ENCODE measurements around the gene PHF19. TPM values are rescaled to one million over a fixed set of nuclear protein-coding genes. Genes with fewer than 3 reads are reported as not detected.

The PHF19 gene
- total and polyA plus RNA-seq, 10 donors: 12.6 to 53.0 (median 36.7) TPM

DNA sequence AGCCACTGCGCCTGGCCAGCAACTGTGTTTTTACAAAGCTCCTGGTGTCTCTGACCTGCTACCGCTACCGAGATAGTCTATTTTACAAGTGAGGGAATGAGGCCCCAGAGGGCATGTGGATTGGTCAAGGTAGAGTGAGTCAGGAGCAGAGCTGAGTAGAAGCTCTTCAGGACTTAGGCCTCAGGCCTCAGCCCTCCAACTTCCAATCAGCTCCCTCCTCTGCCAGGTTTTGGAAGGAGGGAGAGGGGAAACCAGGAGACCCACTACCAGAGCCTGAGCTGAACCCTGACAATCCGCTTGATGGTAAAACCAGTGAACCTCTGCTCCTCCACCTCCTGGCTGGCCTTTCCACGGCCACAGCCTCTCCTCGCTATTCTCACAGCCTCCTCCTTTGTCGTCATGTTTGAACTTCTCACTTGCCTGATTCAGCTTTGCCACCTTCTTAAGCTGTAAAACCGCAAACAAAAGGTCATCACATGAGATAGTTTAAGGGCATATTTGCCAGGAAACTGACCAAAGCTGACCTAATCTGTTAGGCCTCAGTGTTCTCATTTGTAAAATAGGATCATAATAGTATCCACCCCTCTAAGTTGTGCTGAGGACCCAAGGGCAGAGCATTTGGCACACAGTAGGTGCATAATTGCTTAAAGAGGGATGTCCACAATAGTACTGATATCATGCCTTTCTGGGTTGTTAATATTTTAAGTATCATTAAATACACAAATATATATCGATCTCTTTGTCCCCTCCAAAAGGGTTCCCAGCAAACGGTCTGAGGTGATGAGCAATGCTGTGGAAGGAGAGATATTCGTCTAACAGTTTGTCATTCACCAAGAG lies 47.9 kb upstream of the PHF19 start:
- Histone ChIP-seq H3K36me3 (peaks cover 0 to 28% (median 0%) of the 10 kb centered on the region in 6 donors), H3K4me3 (peak overlapping the region in 7 of 8 donors; percentile 1 to 82 (median 19)), H3K27ac (peak overlapping the region; percentile 74 to 96 (median 95)), H3K9me3 (no peaks in the 10 kb centered on the region), H3K4me1 (peaks cover 41 to 100% (median 82%) of the 10 kb centered on the region in 6 donors), H3K27me3 (replicated peaks in 1 of 7) (no peaks in the 10 kb centered on the region)
- no peak for TF ChIP-seq POLR2AphosphoS5 (IDR thresholded peaks at IDR 0.05)
- TF ChIP-seq CTCF (IDR thresholded peaks at IDR 0.05 in 8 of 11, conservative IDR thresholded peaks at IDR 0.05 in 3 of 11): no peak
- TF ChIP-seq POLR2A (IDR thresholded peaks at IDR 0.05): no peak
- peak; percentile 69 for DNase-seq
- intact Hi-C loops (cut with DNase I; ENCODE audit: low total_unique reads): no loop called here
- WGBS, 5 donors: 69 to 79% (median 76%) methylated on average over 11 of the region's 11 CpGs

DNA sequence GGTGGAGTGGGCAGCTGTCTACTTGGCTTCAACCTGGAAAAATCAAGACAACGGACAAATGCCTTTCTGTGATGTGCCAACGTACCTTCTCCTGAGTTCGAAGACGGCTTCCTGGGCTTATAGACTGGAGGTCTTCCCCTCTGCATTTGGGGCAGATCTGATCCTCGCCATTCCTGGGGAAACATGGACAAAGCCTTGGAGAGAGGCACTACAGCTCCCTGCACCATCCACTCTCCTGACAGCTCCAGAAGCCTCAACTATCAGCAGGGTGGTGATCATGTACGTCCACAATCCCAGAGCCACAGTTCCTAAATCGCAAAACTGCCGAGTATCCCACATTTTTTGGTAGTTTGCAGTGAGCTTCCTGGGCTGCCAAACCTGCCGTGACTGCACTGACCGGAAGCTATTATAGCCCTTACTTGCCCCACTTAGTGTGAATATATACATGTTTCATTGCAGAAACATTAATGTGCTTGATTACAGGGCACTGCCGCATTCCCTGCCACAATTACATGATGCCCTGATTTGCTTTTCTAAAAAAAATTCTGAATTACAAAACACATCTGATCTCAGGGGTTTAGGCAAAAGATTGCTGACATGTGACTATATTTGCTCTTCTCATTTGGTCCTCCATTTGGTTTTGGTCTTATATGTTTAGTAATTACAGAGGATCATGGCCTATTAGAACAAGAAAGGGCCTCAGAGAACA lies 46.8 kb upstream of the PHF19 start:
- Histone ChIP-seq H3K27ac (peak overlapping the region in 7 of 8 donors; percentile 92 to 96 (median 95)), H3K36me3 (peaks cover 0 to 39% (median 0%) of the 10 kb centered on the region in 6 donors), H3K9me3 (no peaks in the 10 kb centered on the region), H3K4me3 (peak overlapping the region in 1 of 8 donors; percentile 82), H3K4me1 (peaks cover 36 to 100% (median 83%) of the 10 kb centered on the region in 6 donors), H3K27me3 (replicated peaks in 1 of 7) (no peaks in the 10 kb centered on the region)
- intact Hi-C loops (cut with DNase I; ENCODE audit: low total_unique reads): no loop called here
- no peak for DNase-seq
- WGBS, 5 donors: 80 to 93% (median 83%) methylated on average over 11 of the region's 11 CpGs
- no peak for TF ChIP-seq POLR2AphosphoS5 (IDR thresholded peaks at IDR 0.05)
- no peak for TF ChIP-seq POLR2A (IDR thresholded peaks at IDR 0.05)
- TF ChIP-seq CTCF (IDR thresholded peaks at IDR 0.05 in 8 of 11, conservative IDR thresholded peaks at IDR 0.05 in 3 of 11): no peak

- H3K4me1 ChIP-seq: peaks cover 28 to 100% (median 78%) of the 10 kb centered on the region in 6 donors
- H3K4me3 ChIP-seq: peak overlapping the region in 1 of 8 donors; percentile 32
- H3K27ac ChIP-seq: peak overlapping the region; percentile 15 to 96 (median 92)
- H3K36me3 ChIP-seq: peaks cover 0 to 49% (median 0%) of the 10 kb centered on the region in 6 donors
- 64 to 73% (median 66%) methylated on average over 7 of the region's 7 CpGs for WGBS, 5 donors
- H3K27me3 ChIP-seq (replicated peaks in 1 of 7): no peaks in the 10 kb centered on the region
- TF ChIP-seq CTCF (IDR thresholded peaks at IDR 0.05 in 8 of 11, conservative IDR thresholded peaks at IDR 0.05 in 3 of 11) (no peak), POLR2AphosphoS5 (IDR thresholded peaks at IDR 0.05) (no peak), POLR2A (IDR thresholded peaks at IDR 0.05) (no peak)
- intact Hi-C loops (cut with DNase I; ENCODE audit: low total_unique reads): no loop called here
- DNase-seq: no peak
- H3K9me3 ChIP-seq: no peaks in the 10 kb centered on the region
Measured at GRCh38 chr9:120922404-120923195, 45.6 kb upstream of the PHF19 start.

Measured in spleen (tissue), 11 donors.